Natural killer cell (primary cell): Measurements from ENCODE around the gene SLC44A1. TPM values are rescaled to one million over a fixed set of nuclear protein-coding genes. Genes with fewer than 3 reads are reported as not detected.

Source experiments
- ATAC-seq, 3 donors: fragments of 150-1000 bp in 2 of 3; fragments of 200-7000 bp in 1 of 3; cut with Tn5 transposase; 1 replicate in 1 of 3; 2 replicates in 2 of 3; pipeline ENCODE4 v1.10.0; 2021; ENCODE audit warnings: mild to moderate bottlenecking in 2 of 3, moderate library complexity in 2 of 3
- DNase-seq, 2 donors: peaks; one replicate each; pipeline versions ENCODE4 v3.0.0 to v3.0.0-alpha.2; 2013 to 2021; ENCODE audit warnings: mixed read lengths in 1 of 2
- H3K27ac ChIP-seq: one replicate; pipeline ENCODE4 v1.5.1; 2013; ENCODE audit warnings: mild to moderate bottlenecking, low read length
- H3K27me3 ChIP-seq: one replicate; pipeline ENCODE4 v1.6.1; 2013; ENCODE audit warnings: low read length; ENCODE audit not compliant: control insufficient read depth, insufficient read depth
- H3K36me3 ChIP-seq: one replicate; pipeline ENCODE4 v1.6.1; 2013; ENCODE audit warnings: low read length; ENCODE audit not compliant: control insufficient read depth, insufficient read depth
- H3K4me1 ChIP-seq: one replicate; pipeline ENCODE4 v1.6.1; 2013; ENCODE audit warnings: low read length; ENCODE audit not compliant: control insufficient read depth, insufficient read depth
- H3K4me3 ChIP-seq: one replicate; pipeline ENCODE4 v1.5.1; 2013; ENCODE audit warnings: low read length
- H3K9me3 ChIP-seq: one replicate; pipeline ENCODE4 v1.6.1; 2013; ENCODE audit warnings: low read length; ENCODE audit not compliant: control insufficient read depth, insufficient read depth
- H3K27ac Mint-ChIP-seq, 2 donors: one replicate each; pipeline ENCODE4 v1.8.0; 2022; ENCODE audit warnings: mild to moderate bottlenecking in 2 of 2, mixed read lengths in 2 of 2, moderate library complexity in 1 of 2
- H3K27me3 Mint-ChIP-seq, 2 donors: one replicate each; pipeline ENCODE4 v1.8.0; 2022; ENCODE audit warnings: low read depth in 2 of 2, mixed read lengths in 2 of 2
- H3K36me3 Mint-ChIP-seq: one replicate; pipeline ENCODE4 v1.8.0; 2022; ENCODE audit warnings: mixed read lengths
- H3K4me1 Mint-ChIP-seq, 2 donors: one replicate each; pipeline ENCODE4 v1.8.0; 2022; ENCODE audit warnings: mixed read lengths in 2 of 2
- H3K4me3 Mint-ChIP-seq: one replicate; pipeline ENCODE4 v1.8.0; 2022; ENCODE audit warnings: mild to moderate bottlenecking, moderate library complexity, mixed read lengths
- H3K9me3 Mint-ChIP-seq, 2 donors: one replicate each; pipeline ENCODE4 v1.8.0; 2022; ENCODE audit warnings: mixed read lengths in 2 of 2
- WGBS: methylation state at CpG from one replicate; pipeline ENCODE4 v1.1.7; 2013; ENCODE audit warnings: missing lambda C conversion rate; ENCODE audit not compliant: insufficient coverage; 5-methylcytosine and 5-hydroxymethylcytosine counted together
- intact Hi-C: fragments of 100-400 bp; cut with micrococcal nuclease; formaldehyde crosslinking; loops from one replicate; pipeline ENCODE4 v1.14.2; 2022
- total RNA-seq, 4 donors: library from RNA; stranded (reverse); fragments of 120-200 nt in 1 of 4; gene quantifications; one replicate each; pipeline versions ENCODE4 v1.2.3 to v1.2.4, GENCODE V29; 2013 to 2022
- TF ChIP-seq, protein P1 (sequence below): fragments of 200-600 bp; IDR thresholded peaks from one replicate; pipeline ENCODE4 v1.8.0; 2022; ENCODE audit warnings: antibody characterized with exemption

SLC44A1 gene
- total RNA-seq, 3 donors from 2014 or later (not counting 1 experiment from before 2014, with no cell fraction given): 7.1 to 8.3 (median 7.9) TPM

DNA sequence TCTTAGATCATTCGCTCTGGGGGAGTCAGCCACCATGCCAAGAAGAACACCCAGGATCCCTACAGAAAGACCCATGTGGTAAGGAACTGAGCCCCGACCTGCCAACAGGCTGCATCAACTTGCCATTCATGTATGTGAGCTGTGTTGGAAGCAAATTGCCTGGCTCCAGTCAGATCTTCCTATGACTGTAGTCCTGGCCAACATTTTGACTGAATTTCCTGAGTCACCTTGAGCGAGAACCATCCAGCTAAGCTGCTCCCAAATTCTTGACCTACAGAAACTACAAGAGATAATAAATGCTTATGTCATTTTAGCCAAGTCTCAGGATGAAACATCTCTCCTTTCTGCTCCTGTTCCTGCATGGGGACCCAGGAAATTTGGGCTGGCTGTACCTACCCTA, 40.0 kb upstream of the SLC44A1 start:
- TF ChIP-seq, protein P1, sequence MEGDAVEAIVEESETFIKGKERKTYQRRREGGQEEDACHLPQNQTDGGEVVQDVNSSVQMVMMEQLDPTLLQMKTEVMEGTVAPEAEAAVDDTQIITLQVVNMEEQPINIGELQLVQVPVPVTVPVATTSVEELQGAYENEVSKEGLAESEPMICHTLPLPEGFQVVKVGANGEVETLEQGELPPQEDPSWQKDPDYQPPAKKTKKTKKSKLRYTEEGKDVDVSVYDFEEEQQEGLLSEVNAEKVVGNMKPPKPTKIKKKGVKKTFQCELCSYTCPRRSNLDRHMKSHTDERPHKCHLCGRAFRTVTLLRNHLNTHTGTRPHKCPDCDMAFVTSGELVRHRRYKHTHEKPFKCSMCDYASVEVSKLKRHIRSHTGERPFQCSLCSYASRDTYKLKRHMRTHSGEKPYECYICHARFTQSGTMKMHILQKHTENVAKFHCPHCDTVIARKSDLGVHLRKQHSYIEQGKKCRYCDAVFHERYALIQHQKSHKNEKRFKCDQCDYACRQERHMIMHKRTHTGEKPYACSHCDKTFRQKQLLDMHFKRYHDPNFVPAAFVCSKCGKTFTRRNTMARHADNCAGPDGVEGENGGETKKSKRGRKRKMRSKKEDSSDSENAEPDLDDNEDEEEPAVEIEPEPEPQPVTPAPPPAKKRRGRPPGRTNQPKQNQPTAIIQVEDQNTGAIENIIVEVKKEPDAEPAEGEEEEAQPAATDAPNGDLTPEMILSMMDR: no peak
- intact Hi-C loops: no loop called here
- no peaks in the 10 kb centered on the region for H3K36me3 Mint-ChIP-seq
- H3K27me3 Mint-ChIP-seq: no peaks in the 10 kb centered on the region
- 84% methylated on average over 3 of the region's 3 CpGs for WGBS
- no peaks in the 10 kb centered on the region for H3K9me3 Mint-ChIP-seq
- Histone ChIP-seq H3K36me3 (no peaks in the 10 kb centered on the region), H3K27ac (no peak overlapping the region), H3K27me3 (no peaks in the 10 kb centered on the region), H3K4me1 (no peaks in the 10 kb centered on the region), H3K4me3 (no peak overlapping the region), H3K9me3 (no peaks in the 10 kb centered on the region)
- ATAC-seq: no peak
- no peak for DNase-seq
- H3K27ac Mint-ChIP-seq: no peak overlapping the region
- no peaks in the 10 kb centered on the region for H3K4me1 Mint-ChIP-seq
- H3K4me3 Mint-ChIP-seq: no peak overlapping the region

DNA sequence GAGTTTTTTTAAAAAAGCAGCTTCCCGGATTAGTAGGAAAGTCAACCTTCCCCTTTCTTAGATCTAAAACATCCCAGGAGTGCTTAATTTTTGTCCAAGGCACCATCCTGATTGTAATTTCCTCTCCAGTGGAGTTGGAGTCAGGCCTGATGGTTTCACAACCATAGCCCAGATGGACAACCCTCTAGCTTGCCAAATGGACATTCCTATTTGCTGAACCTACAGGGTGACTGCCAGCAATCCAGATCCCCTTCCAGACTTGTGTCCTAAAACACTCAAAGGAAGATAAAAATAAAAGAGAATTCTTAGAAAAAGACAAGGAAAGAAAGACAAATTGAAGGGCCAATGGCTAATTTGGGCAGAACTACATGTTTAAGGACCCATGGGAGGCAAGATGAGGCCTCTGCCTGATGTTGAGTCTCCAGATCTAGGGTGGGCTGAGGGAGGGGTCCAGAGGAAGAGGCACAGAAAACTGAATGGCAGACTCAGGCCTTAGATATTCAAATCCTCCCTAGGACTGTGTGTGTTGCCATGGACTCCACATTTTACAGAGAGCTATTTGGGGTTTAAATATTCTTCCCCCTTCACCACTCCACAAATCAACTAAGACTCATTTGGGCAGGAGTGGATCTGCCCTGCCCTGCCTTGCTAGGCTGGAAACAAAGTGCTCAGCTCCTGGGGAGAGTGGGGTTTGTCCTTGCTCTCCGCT, 38.5 kb upstream of the SLC44A1 start:
- H3K36me3 Mint-ChIP-seq: no peaks in the 10 kb centered on the region
- no peak overlapping the region for H3K4me3 Mint-ChIP-seq
- Histone ChIP-seq H3K36me3 (no peaks in the 10 kb centered on the region), H3K4me3 (no peak overlapping the region), H3K27ac (no peak overlapping the region), H3K27me3 (no peaks in the 10 kb centered on the region), H3K4me1 (no peaks in the 10 kb centered on the region), H3K9me3 (no peaks in the 10 kb centered on the region)
- no peak for ATAC-seq
- no peak overlapping the region for H3K27ac Mint-ChIP-seq
- TF ChIP-seq, protein P1: no peak
- intact Hi-C loops: no loop called here
- no peak for DNase-seq
- no peaks in the 10 kb centered on the region for H3K4me1 Mint-ChIP-seq
- 90% methylated on average over 2 of the region's 2 CpGs for WGBS
- no peaks in the 10 kb centered on the region for H3K27me3 Mint-ChIP-seq
- no peaks in the 10 kb centered on the region for H3K9me3 Mint-ChIP-seq

GRCh38 chr9:105206496-105206820, 38.0 kb upstream of the SLC44A1 start:
- no peak overlapping the region for H3K4me3 Mint-ChIP-seq
- H3K27ac ChIP-seq: no peak overlapping the region
- no peaks in the 10 kb centered on the region for H3K36me3 Mint-ChIP-seq
- TF ChIP-seq, protein P1: no peak
- DNase-seq: no peak
- H3K27me3 ChIP-seq: no peaks in the 10 kb centered on the region
- H3K4me1 Mint-ChIP-seq: no peaks in the 10 kb centered on the region
- H3K9me3 ChIP-seq: no peaks in the 10 kb centered on the region
- H3K27ac Mint-ChIP-seq: no peak overlapping the region
- WGBS: 66% methylated on average over 2 of the region's 2 CpGs
- no peaks in the 10 kb centered on the region for H3K4me1 ChIP-seq
- no peak overlapping the region for H3K4me3 ChIP-seq
- H3K27me3 Mint-ChIP-seq: no peaks in the 10 kb centered on the region
- no peaks in the 10 kb centered on the region for H3K9me3 Mint-ChIP-seq
- ATAC-seq: no peak
- intact Hi-C loops: no loop called here
- H3K36me3 ChIP-seq: no peaks in the 10 kb centered on the region
